HepG2 (cell line): ENCODE measurements around the gene TPM1.

Source experiments
- CTCF ChIP-seq: sonication (generic); formaldehyde crosslinking; IDR thresholded peaks from 2 replicates; pipeline ENCODE4 v1.5.0; 2020; ENCODE audit warnings: mild to moderate bottlenecking, missing genetic modification reagents, moderate library complexity
- E2F1 ChIP-seq: sonication (generic); formaldehyde crosslinking; IDR thresholded peaks from 2 replicates; pipeline ENCODE4 v1.5.0; 2020; ENCODE audit warnings: missing genetic modification reagents
- MYC ChIP-seq: sonication (generic); formaldehyde crosslinking; IDR thresholded peaks from 2 replicates; pipeline ENCODE4 v1.9.0; 2021; ENCODE audit warnings: missing genetic modification reagents, borderline replicate concordance
- PREB ChIP-seq: sonication (generic); formaldehyde crosslinking; IDR thresholded peaks from 2 replicates; pipeline ENCODE4 v1.4.0; 2020; ENCODE audit warnings: missing genetic modification reagents
- ZNF350 ChIP-seq: sonication (generic); formaldehyde crosslinking; IDR thresholded peaks from 2 replicates; pipeline ENCODE4 v1.4.0; 2020; ENCODE audit warnings: mild to moderate bottlenecking, low read depth, missing genetic modification reagents, borderline replicate concordance
- ZNF781 ChIP-seq: sonication (generic); formaldehyde crosslinking; IDR thresholded peaks from 2 replicates; pipeline ENCODE4 v1.5.1; 2020; ENCODE audit warnings: borderline replicate concordance, mild to moderate bottlenecking, missing genetic modification reagents; ENCODE audit errors: not compliant biosample characterization

- no peak for TF ChIP-seq CTCF (CRISPR knock-in tag)
- no peak for TF ChIP-seq E2F1 (CRISPR knock-in tag)
- no peak for TF ChIP-seq ZNF781
- no peak for TF ChIP-seq ZNF350 (CRISPR knock-in tag)
- no peak for TF ChIP-seq PREB (CRISPR knock-in tag)
- TF ChIP-seq MYC (CRISPR knock-in tag) = no peak
Observed at GRCh38 chr15:63030101-63030551, 12.4 kb upstream of the TPM1 start.
